NB4 (cell line): ENCODE measurements around the gene ZDHHC1.

Experiments used
- CTCF ChIP-seq: IDR thresholded peaks from one replicate; pipeline ENCODE4 v1.5.1; 2012; ENCODE audit warnings: low read depth, low read length
- MYC ChIP-seq: IDR thresholded peaks from 2 replicates; pipeline ENCODE4 v1.6.1; 2011; ENCODE audit warnings: low read depth, low read length
- POLR2A ChIP-seq: IDR thresholded peaks from 2 replicates; pipeline ENCODE4 v1.6.1; 2011; ENCODE audit warnings: mild to moderate bottlenecking; ENCODE audit not compliant: insufficient read length; ENCODE audit errors: extremely low read depth

- TF ChIP-seq CTCF (no peak), POLR2A (no peak), MYC (no peak)
Measured at GRCh38 chr16:67345401-67345800, 70.9 kb downstream of the ZDHHC1 start.
